ENCODE data around the gene PACS2. TPM values are rescaled to one million over a fixed set of nuclear protein-coding genes. Genes with fewer than 3 reads are reported as not detected.
A peak's percentile ranks its signal among the peaks of the same experiment; 100 is the strongest.

Gene PACS2
- total and polyA plus RNA-seq, 2 of the 8 experiments (the other 6 are each of a cell fraction or from before 2014, with no cell fraction given) = 38.0 to 62.8 TPM

GRCh38 chr14:105340821-105341733 is 26.5 kb downstream of the PACS2 start:
- H3K27ac ChIP-seq (ENCODE audit: low read depth, low read length) = no peak overlapping the region
- H3K9ac ChIP-seq (replicated peaks in 1 of 4; ENCODE audit: extremely low read depth in 1 of 4, low read depth in 3 of 4, low read length in 3 of 4) = no peak overlapping the region
- POLR2A ChIA-PET (ENCODE audit: partially characterized antibody) = no interaction called here
- no peak for TF ChIP-seq SP4 (IDR thresholded peaks at IDR 0.05; ENCODE audit: low read length)
- no peak for TF ChIP-seq ASH2L (IDR thresholded peaks at IDR 0.05; ENCODE audit: low read length)
- no peak for TF ChIP-seq SIX5 (IDR thresholded peaks at IDR 0.05; ENCODE audit: low read depth, low read length)
- no peak for TF ChIP-seq BCL11A (IDR thresholded peaks at IDR 0.05; ENCODE audit: low read depth in 2 of 2, low read length in 2 of 2)
- no peak for TF ChIP-seq JUND (IDR thresholded peaks at IDR 0.05; ENCODE audit: low read length)
- no peak for TF ChIP-seq TCF12 (IDR thresholded peaks at IDR 0.05; ENCODE audit: low read depth, low read length)
- TF ChIP-seq YY1 (IDR thresholded peaks at IDR 0.05; ENCODE audit: low read depth, low read length) = no peak
- no peak for TF ChIP-seq SIN3A (conservative IDR thresholded peaks at IDR 0.05 in 1 of 2, IDR thresholded peaks at IDR 0.05 in 1 of 2; ENCODE audit: low read depth in 1 of 2, low read length in 2 of 2)
- no peak for TF ChIP-seq CREB1 (IDR thresholded peaks at IDR 0.05)
- no peak for TF ChIP-seq RFX5 (IDR thresholded peaks at IDR 0.05; ENCODE audit: borderline replicate concordance, low read depth, low read length)
- no peak for TF ChIP-seq FOSL1 (IDR thresholded peaks at IDR 0.05; ENCODE audit: insufficient read depth, low read depth, low read length)
- TF ChIP-seq POLR2A (IDR thresholded peaks at IDR 0.05; ENCODE audit: control extremely low read depth in 1 of 2, low read depth in 2 of 2, low read length in 2 of 2) = no peak

More at GRCh38 chr14:105340821-105341733, 26.5 kb downstream of the PACS2 start:
- peaks cover 0 to 8% (median 1%) of the 10 kb centered on the region in 4 experiments; a peak in 3 of 7 replicates for H3K4me1 ChIP-seq (replicated peaks in 1 of 4; ENCODE audit: control insufficient read depth in 3 of 4, insufficient read depth in 4 of 4, low read length in 3 of 4)
- no peak overlapping the region for H2AFZ ChIP-seq (ENCODE audit: low read length)
- H4K20me1 ChIP-seq (replicated peaks in 1 of 2; ENCODE audit: control insufficient read depth in 1 of 2, insufficient read depth in 2 of 2, low read length in 2 of 2) = peaks cover 9 to 35% of the 10 kb centered on the region in 2 experiments
- no peak overlapping the region; the same call in 1 of the 2 replicates for H2AK5ac ChIP-seq (ENCODE audit: low read depth, low read length)
- no peaks in the 10 kb centered on the region for H3K23me2 ChIP-seq (ENCODE audit: low read depth, low read length)
- no peak overlapping the region for H3K4me3 ChIP-seq (ENCODE audit: extremely low read depth in 1 of 4, insufficient read depth in 2 of 4, low read depth in 3 of 4, low read length in 4 of 4)
- no peak overlapping the region for H3K4ac ChIP-seq (replicated peaks; ENCODE audit: insufficient read length, low read depth, low read length)
- no peak for DNase-seq (ENCODE audit: low read depth in 1 of 2, low spot score in 2 of 2)
- no peak overlapping the region for H3K56ac ChIP-seq (replicated peaks; ENCODE audit: insufficient read length, low read depth, low read length)
- H3K79me2 ChIP-seq (ENCODE audit: control insufficient read depth in 1 of 2, insufficient read depth in 2 of 2, low read length in 2 of 2) = peaks cover 0 to 51% of the 10 kb centered on the region in 2 experiments; a peak in 2 of 4 replicates
- H2BK20ac ChIP-seq (ENCODE audit: low read length) = no peak overlapping the region
- H4K91ac ChIP-seq (replicated peaks; ENCODE audit: insufficient read length, low read length) = no peak overlapping the region
- H3K18ac ChIP-seq (ENCODE audit: extremely low read depth, low read length) = no peak overlapping the region
- H4K5ac ChIP-seq (ENCODE audit: insufficient read length, low read depth, low read length) = no peak overlapping the region
- H4K8ac ChIP-seq (ENCODE audit: extremely low read depth, insufficient read depth, low read length) = peak overlapping the region; percentile 4; the same call in 1 of the 2 replicates
- CTCF ChIA-PET (ENCODE audit: partially characterized antibody) = interaction anchor here (0.7 to 3.9 kb wide), 7 partner anchors 10 to 140 kb away, joined by 3 to 21 read pairs (median 5); no protein-coding TSS in a partner anchor
- no peak overlapping the region for H3K4me2 ChIP-seq (ENCODE audit: insufficient read depth in 1 of 2, low read depth in 2 of 2, low read length in 2 of 2)
- no peak overlapping the region for H3K14ac ChIP-seq (ENCODE audit: insufficient read length)
- H3K9me3 ChIP-seq (ENCODE audit: insufficient read depth in 2 of 2, low read depth in 1 of 2, low read length in 1 of 2) = peaks cover 0 to 3% of the 10 kb centered on the region in 2 experiments; a peak in 1 of 4 replicates
- 0 out of 2 replicates have a peak overlapping the region, but pooled peaks have one; percentile 16 for H2BK5ac ChIP-seq (ENCODE audit: low read depth, low read length)
- no peak overlapping the region for H2BK120ac ChIP-seq (replicated peaks; ENCODE audit: low read depth, low read length)
- no peak for FAIRE-seq
- WGBS, 2 experiments (ENCODE audit: extremely low coverage in 1 of 2, insufficient coverage in 1 of 2, insufficient read length in 1 of 2, insufficient replicate concordance in 2 of 2, low coverage in 1 of 2, low lambda C conversion rate in 2 of 2, missing lambda C conversion rate in 1 of 2) = 78% methylated on average over 20 of the region's 20 CpGs; no CpG with 5 or more reads in 1 of the 2 experiments
- H3K36me3 ChIP-seq (ENCODE audit: control insufficient read depth in 2 of 4, insufficient read depth in 4 of 4, low read length in 3 of 4) = no peaks in the 10 kb centered on the region
- H2BK15ac ChIP-seq (ENCODE audit: low read length) = no peak overlapping the region
- 0 out of 2 replicates have a peak overlapping the region, but pooled peaks have one; percentile 17 for H2BK12ac ChIP-seq (ENCODE audit: low read depth, low read length)
- peaks cover 13% of the 10 kb centered on the region for H3K79me1 ChIP-seq (ENCODE audit: low read depth, low read length)
- H3K23ac ChIP-seq (ENCODE audit: insufficient read length) = no peak overlapping the region
- no peaks in the 10 kb centered on the region for H3K27me3 ChIP-seq (replicated peaks in 1 of 4; ENCODE audit: control insufficient read depth in 3 of 4, extremely low read depth in 1 of 4, insufficient read depth in 3 of 4, low read length in 3 of 4)

Measured in H1 (cell line).